NT2/D1 (cell line): ENCODE results near the gene TMC6.

Experiments
- SUZ12 ChIP-seq: IDR thresholded peaks from 2 replicates; pipeline ENCODE4 v1.6.1; 2011; ENCODE audit not compliant: insufficient read length, insufficient read depth; ENCODE audit errors: extremely low read depth
- YY1 ChIP-seq: IDR thresholded peaks from 2 replicates; pipeline ENCODE4 v1.6.1; 2011; ENCODE audit not compliant: insufficient read length, insufficient read depth
- ZNF274 ChIP-seq: IDR thresholded peaks from 2 replicates; pipeline ENCODE4 v1.6.1; 2011; ENCODE audit warnings: mild to moderate bottlenecking, low read depth, low read length

- TF ChIP-seq YY1 (no peak), SUZ12 (no peak), ZNF274 (no peak)
Observed at GRCh38 chr17:78118801-78119241, 9.7 kb downstream of the TMC6 start.
